GM21576 (cell line): ENCODE measurements around the gene LYRM2.
A peak's percentile ranks its signal among the peaks of the same experiment; 100 is the strongest.
"Not testable (repeated sequence)": the region's sequence is repeated elsewhere in the genome, so short reads cannot be mapped to it uniquely, and the experiment has no call there.

Experiments used
- ATAC-seq: cut with Tn5 transposase; IDR thresholded peaks from one replicate; pipeline ENCODE4 v1.9.1; 2021; ENCODE audit warnings: mild to moderate bottlenecking, moderate library complexity; ENCODE audit not compliant: unreplicated experiment

The LYRM2 gene

DNA sequence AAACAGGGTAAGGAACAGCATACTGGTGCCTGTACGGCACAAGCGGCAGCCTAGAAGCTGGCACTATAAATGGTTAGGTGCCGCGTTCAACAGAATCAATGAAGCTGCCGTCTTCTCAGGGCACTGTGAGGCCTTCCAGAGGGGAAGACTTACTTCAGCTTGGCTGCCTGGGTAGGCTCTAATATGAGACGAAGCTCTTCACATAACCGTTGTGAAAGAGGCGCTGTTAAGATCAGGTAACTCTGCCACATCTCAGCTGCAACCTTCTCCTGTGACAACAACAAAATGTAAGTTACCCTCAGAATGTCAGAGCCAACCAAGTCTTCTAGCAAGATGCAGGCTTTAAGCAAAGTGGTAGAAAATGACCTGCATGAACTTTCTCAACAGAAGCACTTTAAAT is 12.0 kb upstream of the LYRM2 start:
- ATAC-seq: no peak

DNA sequence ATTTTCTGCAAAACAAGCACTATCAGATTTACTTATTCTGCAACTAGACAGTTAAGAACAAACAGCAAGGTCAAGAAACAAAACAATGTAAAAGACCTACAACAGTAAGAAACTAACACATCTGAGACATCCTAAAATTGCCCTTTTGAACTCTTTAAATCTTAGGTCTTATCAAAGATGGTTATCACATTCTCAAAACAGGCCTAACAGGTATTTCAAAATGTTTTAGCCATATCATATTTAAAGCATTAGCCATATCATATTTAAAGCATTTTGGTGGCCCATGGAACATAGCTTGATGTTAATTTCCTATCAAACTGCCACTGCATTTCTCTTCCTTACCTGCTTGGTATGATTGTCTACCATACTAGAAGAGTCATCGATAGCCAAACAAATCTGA is 11.1 kb upstream of the LYRM2 start:
- ATAC-seq: no peak

DNA sequence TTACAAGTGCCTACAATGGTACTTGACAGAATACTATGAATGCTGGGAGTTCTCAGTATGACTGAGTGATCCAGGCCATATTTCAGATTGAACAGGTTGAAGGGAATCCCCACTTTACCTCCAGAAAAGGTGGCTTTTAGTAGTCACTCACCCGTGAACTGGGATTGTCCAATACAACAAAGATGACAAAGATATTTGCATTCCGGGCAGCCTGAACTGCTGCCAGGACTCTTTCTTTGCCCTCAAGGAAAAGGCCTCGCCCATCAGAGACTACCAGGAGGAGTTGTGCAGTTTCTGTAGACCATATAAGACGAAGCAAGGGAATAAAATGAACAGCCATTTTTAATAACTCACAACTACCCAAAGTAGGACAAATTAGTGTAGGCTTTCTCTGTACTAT is 6.3 kb upstream of the LYRM2 start:
- no peak for ATAC-seq

DNA sequence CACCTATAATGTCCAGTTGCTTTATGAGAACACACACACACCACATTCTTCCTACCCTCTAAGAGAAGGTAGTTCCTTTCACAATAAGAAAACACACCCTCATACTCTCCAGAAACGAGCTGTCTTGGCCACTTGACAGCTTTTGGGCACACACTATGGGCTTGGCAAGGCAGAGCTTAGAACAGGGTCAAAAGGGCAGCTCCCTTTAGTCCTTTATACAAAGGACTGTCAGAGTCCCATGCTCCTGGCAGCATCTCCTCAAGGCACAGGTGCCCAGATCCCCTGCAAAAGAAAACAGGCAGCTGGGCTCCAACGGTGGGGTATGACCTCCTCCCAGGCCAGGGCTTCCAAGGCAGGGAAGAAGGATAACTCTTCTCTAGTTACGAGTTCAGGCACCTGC is 4.9 kb upstream of the LYRM2 start:
- no peak for ATAC-seq

DNA sequence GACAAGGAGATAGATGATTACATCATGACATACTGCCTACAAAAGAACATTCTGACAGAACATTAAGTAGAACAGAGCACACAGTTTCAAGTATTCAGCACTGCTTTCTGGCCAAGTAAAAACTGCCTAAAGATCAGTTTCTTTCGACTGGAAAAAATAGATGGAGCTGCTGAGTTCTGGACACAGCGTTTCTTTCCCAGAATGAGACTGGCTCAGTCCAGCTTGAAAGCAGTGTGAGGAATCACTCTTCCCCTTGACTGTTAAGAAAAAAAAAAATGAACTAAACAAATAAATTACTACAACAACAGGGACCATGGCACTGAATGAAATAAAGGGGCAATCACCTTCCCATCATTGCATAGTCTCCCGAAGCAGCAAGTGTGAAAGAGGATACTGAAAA is 4.4 kb upstream of the LYRM2 start:
- no peak for ATAC-seq

DNA sequence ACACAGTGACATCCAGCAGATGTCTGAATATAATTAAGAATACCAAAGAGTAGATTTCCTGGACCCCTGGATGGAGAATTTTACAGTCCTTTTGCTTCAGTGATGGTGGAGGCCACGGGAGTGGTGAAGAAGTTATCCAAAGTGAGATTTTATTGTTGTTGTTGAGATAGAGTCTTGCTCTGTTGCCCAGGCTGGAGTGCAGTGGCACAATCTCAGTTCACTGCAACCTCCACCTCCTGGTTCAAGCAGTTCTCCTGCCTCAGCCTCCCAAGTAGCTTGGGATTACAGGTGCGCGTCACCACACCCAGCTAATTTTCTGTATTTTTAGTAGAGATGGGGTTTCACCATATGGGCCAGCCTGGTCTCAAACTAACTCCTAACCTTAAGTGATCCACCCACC is 3.0 kb upstream of the LYRM2 start:
- not testable (repeated sequence) for ATAC-seq

DNA sequence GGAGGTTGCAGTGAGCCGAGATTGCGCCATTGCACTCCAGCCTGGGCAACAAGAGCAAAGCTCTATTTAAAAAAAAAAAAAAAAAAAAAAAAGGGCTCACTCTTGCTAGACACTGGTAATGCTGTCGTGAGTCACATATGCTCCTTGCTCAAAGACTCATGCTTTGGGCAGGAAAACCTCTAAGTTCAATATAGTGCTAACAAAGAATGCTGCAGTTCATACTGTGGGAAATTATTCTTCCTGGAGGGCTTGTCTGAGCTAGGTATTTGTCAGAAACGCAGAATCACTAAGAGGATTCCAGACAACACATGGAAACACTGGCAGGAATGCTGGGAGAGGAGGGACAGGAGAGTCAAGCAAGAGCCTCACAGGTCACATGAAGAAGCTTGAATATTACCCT is 2.3 kb upstream of the LYRM2 start:
- no peak for ATAC-seq

DNA sequence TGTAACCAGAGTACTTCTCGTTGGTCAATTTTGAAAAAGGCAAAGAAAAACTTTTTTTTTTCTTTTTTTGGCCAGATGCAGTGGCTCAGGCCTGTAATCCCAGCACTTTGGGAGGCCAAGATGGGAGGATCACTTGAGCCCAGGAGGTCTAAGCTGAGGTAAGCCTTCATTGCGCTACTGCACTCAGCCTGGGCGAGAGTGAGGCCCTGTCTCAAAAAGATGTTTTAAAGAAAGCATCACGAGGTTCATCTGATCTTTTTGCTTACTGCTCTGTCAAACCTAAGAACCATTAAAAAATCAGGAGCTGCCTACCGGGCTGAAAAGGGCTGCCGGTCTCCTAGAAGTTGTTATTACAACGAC is 607 bp downstream of the LYRM2 start:
- ATAC-seq: no peak

DNA sequence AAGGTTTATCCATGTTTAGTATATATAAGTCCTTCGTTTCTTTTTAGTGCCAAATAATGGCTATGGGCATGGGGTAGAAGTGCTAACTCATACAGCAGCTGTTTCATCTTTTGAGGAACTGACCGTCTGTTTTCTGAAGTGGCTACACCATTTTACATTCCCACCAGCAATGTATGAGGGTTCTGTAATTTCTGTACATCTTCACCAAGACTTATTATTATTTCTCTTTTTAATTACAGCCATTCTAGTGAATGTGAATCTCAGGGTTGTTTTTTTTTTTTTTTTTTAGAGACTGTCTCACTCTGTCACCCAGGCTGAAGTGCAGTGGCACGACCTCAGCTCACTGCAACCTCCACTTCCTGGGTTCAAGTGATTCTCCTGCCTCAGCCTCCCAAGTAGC is 2.1 kb downstream of the LYRM2 start:
- not testable (repeated sequence) for ATAC-seq

DNA sequence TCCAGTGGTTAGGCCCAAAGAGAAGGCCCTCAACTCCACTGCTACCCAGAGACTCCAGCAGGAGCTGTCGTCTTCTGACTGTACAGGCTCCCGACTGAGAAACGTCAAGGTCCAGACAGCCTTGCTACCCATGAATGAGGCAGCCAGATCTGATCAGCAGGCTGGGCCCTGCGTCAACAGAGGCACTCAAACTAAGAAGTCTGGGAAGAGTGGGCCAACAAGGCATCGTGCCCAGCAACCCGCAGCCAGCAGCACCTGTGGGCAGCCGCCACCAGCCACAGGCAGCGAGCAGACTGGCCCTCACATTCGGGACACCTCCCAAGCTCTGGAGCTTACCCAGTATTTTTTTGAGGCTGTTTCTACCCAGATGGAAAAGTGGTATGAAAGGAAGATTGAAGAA is 8.1 kb downstream of the LYRM2 start:
- no peak for ATAC-seq

DNA sequence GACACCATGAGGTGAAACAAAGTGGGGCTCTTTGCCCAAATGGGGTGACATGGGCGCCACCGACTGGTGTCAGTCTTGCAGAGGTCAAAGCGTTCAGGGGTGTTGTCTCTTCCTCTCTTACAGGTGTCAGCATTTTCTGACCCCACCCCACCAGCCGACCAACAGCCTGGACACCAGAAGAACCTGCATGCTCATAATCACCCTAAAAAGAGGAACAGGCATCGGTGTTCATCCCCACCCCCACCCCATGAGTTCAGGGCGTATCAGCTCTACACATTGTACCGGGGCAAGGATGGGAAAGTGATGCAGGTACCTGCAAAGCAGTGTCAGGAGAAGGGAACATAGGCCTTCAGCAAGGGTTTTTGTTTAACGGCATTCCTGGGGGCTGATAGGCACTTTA is 14.8 kb downstream of the LYRM2 start:
- ATAC-seq: no peak

DNA sequence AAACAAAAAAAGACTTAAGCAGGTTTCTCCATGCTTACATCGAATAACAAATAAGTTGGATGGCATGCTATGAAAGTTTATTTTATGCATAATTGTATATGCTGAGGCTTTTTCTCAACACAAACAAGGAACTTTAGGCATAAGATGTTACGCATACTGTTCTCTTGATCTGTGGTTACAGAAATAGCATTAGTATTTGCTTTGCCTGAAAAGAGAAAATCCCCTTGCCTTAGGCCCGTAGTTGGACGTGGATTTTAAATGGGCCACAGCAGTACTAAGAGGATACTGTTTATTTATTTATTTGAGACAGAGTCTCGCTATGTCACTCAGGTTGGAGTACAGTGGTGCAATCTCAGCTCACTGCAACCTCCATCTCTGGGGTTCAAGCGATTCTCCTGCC is 19.0 kb downstream of the LYRM2 start:
- ATAC-seq: no peak

DNA sequence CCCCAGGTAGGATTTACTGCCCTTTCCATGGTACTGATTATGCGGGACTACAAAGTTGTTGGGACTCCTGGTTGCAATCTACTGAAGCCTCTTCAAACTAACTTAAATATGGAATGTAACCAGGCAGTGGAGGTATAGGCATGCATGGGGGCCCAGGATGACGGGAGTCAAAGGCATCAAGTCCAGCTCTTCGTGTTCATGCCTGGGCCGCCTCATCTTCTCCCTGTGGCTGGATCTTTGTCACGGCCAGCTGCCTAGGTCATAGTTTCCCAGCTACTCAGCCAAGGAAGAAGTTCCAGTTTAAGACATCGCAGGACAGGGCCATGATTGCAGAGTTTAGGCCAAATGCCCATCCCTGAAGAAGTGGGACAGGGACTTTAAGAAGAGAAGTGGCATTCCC is 20.5 kb downstream of the LYRM2 start:
- no peak for ATAC-seq

DNA sequence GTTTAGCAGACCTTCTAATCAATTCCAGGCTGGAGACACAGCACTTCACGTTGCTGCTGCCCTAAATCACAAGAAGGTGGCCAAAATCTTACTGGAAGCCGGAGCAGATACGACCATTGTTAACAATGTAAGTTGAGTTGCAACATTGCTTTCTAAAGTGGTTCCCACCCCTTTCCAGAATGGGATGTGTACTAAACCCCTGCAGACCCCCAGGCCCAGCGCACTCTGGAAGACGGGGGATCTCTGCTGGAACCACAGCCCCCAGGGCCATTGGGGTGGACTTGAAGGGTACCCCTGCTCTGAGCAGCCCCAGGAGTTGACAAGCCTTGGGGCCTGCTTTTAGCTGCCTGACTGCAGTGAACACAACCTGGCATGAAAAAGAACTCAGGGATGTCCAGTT is 22.0 kb downstream of the LYRM2 start:
- no peak for ATAC-seq

DNA sequence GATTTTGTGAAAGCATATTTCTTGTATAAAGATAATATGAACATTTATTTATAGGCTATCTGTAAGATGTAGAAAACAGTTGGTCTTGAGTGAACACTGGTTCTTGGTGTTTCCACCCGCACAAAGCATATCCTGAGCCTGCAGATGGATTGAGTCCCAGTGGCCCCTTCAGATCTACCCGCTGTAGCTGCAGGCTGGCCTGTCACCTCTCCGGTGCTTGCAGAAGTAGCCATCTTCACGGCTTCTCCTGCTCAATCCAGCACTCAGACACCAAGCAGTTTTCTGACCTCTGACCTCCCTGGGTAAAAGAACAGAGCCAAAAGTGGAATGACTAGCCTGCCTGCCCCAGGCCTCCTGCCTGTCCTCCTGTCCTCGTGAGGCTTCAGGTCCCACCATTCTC is 22.7 kb downstream of the LYRM2 start:
- no peak for ATAC-seq

DNA sequence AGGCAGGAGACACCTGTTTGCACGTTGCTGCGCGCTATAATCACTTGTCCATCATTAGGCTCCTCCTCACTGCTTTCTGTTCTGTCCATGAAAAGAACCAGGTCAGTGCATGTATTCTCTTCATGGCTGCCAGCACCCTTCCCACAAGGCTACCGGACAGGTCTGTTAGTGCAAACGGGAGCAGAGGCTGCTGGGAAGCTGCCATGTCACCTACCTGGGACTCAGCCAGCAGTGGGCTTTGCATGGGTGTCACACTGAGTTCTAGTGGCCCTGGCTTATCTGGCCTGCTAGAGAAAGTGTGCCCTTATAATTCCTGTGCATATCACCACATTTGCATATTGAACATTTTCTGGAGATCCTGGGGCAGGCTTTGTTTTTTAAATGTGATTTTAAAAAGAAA is 24.8 kb downstream of the LYRM2 start:
- no peak for ATAC-seq

DNA sequence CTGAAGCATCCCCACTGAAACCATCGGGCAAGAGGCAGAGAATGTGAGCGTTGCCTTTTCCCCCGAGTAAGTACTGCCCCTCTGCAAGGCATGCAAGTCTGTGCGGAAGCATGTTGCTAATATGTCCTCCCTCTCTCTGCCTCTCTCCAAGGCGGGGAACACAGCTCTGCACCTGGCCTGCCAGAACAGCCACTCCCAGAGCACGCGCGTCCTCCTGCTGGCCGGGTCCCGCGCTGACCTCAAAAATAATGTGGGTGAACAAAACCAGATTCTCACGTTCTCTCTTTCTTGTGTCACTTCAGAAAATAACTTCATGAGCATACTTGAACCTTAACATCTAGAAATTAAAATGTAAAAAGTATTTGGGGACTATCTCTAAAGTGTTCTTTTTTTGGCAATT is 26.4 kb downstream of the LYRM2 start:
- no peak for ATAC-seq

DNA sequence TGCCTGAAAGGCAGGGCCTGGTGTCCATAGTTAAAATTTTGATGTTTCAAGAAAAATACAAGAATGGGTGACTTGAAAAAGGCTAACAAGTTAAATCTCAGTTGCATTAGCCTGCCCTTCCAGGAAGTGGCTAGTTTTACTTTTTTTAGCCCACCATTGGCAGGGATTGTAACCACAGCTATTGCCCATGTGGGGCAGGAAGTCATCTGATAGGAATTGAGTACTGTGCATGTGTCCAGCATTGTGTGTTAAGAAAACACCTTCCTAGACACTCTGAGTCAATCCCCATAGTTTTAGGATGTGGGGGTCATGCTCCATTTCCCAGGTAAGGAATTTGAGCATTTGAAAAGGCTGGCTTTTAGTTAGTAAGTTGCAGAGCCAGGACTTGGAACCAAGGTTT is 26.9 kb downstream of the LYRM2 start:
- no peak for ATAC-seq

DNA sequence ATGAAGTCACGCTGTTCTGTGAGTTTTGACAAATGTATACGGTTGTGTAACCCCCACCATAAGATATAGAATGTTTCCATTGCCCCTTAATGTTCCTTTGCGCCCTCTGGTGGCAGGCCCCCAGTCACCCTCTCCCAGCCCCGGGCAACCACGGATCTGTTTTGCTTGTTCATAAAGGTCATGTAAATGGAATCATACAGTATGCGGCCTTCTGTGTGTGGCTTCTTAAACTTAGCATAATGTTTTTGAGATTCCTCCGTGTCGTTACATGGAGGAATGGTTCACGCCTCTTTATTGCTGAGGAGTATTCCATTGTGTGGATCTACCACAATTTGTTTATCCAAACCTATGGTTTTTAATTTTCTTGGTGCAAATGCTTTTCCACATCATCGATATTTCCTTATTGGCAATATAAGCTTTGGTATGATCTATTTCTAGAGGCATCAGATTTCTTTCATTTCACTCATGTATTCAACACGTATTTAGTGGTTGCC is 28.4 kb downstream of the LYRM2 start:
- ATAC-seq: peak; percentile 58

DNA sequence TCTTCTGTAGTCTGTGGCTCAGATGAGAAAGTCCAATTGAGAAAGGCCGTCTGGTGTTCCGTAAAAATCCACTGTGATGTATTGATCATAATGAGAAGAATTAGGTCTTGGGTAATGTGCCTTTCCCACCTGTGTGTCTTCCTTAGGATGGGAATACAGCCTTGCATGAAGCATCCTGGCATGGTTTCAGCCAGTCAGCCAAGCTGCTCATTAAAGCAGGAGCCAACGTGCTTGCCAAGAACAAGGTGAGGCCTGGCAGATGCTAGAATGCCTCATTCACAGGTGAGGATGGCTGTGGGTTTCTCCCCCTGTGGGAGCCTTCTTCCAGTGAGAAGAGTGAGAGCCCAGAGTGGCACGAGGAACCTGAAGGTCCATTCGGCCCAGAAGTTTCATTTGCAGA is 32.7 kb downstream of the LYRM2 start:
- no peak for ATAC-seq

DNA sequence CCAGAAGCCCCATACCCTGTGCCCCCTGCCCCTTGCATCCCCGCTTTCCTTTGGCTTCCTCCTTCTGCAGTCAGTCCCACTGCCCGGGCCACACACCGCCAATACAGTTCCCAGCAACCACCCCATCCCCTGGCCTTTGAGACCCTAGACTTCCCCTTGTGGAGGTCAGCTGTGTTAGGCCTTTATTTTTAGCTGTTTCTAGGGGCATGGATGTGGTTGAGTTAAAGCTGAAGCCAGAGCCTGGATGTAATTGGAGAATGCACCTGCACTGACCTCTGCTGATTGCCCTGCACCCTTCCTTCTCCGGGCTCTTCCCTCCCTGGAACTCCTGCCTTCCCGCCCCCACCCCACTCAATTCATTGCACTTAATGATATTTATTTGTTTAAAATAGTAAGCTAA is 33.9 kb downstream of the LYRM2 start:
- no peak for ATAC-seq

DNA sequence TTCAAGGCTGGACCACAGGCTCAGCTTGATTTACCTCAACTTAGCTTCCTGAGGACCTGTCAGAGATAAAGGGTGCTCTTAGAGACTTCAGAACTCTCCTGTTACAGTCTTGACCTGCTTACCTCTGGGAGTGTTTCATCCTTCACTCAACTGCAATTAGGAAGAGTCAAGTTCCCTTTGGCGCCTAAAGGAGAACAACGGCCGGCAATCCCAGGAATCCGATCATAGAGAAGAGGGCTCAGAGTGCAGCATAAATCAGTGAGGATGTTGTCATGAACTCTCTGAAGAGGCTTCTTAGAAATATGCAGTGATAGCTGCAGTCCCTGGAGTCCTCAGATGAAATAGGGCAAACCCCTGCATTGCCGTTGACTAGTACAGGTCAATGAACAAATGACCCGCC is 36.4 kb downstream of the LYRM2 start:
- no peak for ATAC-seq

DNA sequence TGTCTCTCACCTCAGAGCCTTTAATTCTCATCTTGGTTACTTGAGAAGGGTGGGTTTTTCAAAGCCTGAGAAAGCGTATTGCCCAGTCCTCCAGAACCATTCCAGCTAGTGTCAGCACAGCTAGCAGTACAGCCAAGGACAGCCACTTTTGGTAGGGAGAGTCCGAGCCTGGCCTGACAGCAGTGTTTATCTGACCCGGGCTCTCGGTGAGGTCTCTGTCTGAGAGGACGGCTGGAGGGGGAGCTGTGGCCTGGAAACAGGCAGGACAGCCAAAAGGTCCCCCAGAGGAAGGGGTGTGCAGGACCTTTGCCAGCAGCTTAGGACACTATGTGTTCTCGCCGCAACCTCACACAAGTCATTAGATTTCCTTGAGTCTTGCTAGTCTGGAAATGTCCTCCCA is 38.8 kb downstream of the LYRM2 start:
- ATAC-seq: no peak

DNA sequence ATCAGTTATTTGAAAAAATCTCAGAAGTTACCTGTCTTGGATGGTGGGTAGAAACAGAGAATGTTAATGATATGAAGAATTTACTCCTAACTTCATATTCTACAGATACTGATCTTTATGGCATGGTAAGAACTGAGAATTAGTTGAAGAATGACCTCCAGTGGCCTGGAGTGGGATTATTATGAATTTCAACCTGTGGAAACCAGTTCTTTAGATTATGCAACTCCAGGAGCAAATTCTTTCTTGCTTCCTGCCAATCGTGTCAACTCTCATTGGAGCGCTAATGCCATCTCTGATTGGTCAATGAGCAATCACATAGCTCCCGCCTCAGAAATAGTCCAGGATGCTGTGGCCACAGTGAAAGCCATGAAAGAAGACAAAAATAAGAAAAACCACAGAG is 40.6 kb downstream of the LYRM2 start:
- ATAC-seq: no peak
